ENCODE data around the gene HES7. TPM values are rescaled to one million over a fixed set of nuclear protein-coding genes. Genes with fewer than 3 reads are reported as not detected.

Gene HES7
- total RNA-seq, 1 donor from 2014 or later, result not detected

GRCh38 chr17:8161289-8162232 is 37.7 kb upstream of the HES7 start:
- Mint-ChIP-seq H3K27ac (peak overlapping the region; percentile 86), H3K36me3 (ENCODE audit: insufficient read depth) (peaks cover 9% of the 10 kb centered on the region), H3K9me3 (ENCODE audit: low read depth) (no peaks in the 10 kb centered on the region), H3K4me3 (ENCODE audit: low read depth) (peak overlapping the region; percentile 79), H3K4me1 (ENCODE audit: low read depth) (peaks cover 20% of the 10 kb centered on the region), H3K27me3 (no peaks in the 10 kb centered on the region)
- TF ChIP-seq CTCF (IDR thresholded peaks at IDR 0.05; ENCODE audit: unreplicated experiment), result no peak
- DNase-seq (ENCODE audit: low spot score, unreplicated experiment), result no peak

- peaks cover 9% of the 10 kb centered on the region for H3K36me3 Mint-ChIP-seq (ENCODE audit: insufficient read depth)
- H3K4me1 Mint-ChIP-seq (ENCODE audit: low read depth), result peaks cover 20% of the 10 kb centered on the region
Observed at GRCh38 chr17:8160741-8161221, 36.9 kb upstream of the HES7 start.

GRCh38 chr17:8160224-8160577 is 36.3 kb upstream of the HES7 start:
- H3K27me3 Mint-ChIP-seq, result no peaks in the 10 kb centered on the region
- DNase-seq (ENCODE audit: low spot score, unreplicated experiment), result no peak
- H3K27ac Mint-ChIP-seq, result peak overlapping the region; percentile 94
- H3K36me3 Mint-ChIP-seq (ENCODE audit: insufficient read depth), result peaks cover 9% of the 10 kb centered on the region
- TF ChIP-seq CTCF (IDR thresholded peaks at IDR 0.05; ENCODE audit: unreplicated experiment), result no peak
- H3K4me3 Mint-ChIP-seq (ENCODE audit: low read depth), result peak overlapping the region; percentile 44
- peaks cover 20% of the 10 kb centered on the region for H3K4me1 Mint-ChIP-seq (ENCODE audit: low read depth)
- H3K9me3 Mint-ChIP-seq (ENCODE audit: low read depth), result no peaks in the 10 kb centered on the region

More at GRCh38 chr17:8160741-8161221, 36.9 kb upstream of the HES7 start:
- no peaks in the 10 kb centered on the region for H3K27me3 Mint-ChIP-seq
- H3K27ac Mint-ChIP-seq, result no peak overlapping the region
- H3K9me3 Mint-ChIP-seq (ENCODE audit: low read depth), result no peaks in the 10 kb centered on the region
- no peak for DNase-seq (ENCODE audit: low spot score, unreplicated experiment)
- peak overlapping the region; percentile 79 for H3K4me3 Mint-ChIP-seq (ENCODE audit: low read depth)
- no peak for TF ChIP-seq CTCF (IDR thresholded peaks at IDR 0.05; ENCODE audit: unreplicated experiment)

- TF ChIP-seq CTCF (IDR thresholded peaks at IDR 0.05; ENCODE audit: unreplicated experiment), result no peak
- peak overlapping the region; percentile 94 for H3K27ac Mint-ChIP-seq
- peaks cover 9% of the 10 kb centered on the region for H3K36me3 Mint-ChIP-seq (ENCODE audit: insufficient read depth)
- no peaks in the 10 kb centered on the region for H3K27me3 Mint-ChIP-seq
- H3K4me1 Mint-ChIP-seq (ENCODE audit: low read depth), result peaks cover 22% of the 10 kb centered on the region
- no peaks in the 10 kb centered on the region for H3K9me3 Mint-ChIP-seq (ENCODE audit: low read depth)
- no peak for DNase-seq (ENCODE audit: low spot score, unreplicated experiment)
- peak overlapping the region; percentile 51 for H3K4me3 Mint-ChIP-seq (ENCODE audit: low read depth)
Observed at GRCh38 chr17:8159459-8160223, 35.7 kb upstream of the HES7 start.

GRCh38 chr17:8159032-8159400 is 35.1 kb upstream of the HES7 start:
- no peaks in the 10 kb centered on the region for H3K9me3 Mint-ChIP-seq (ENCODE audit: low read depth)
- TF ChIP-seq CTCF (IDR thresholded peaks at IDR 0.05; ENCODE audit: unreplicated experiment), result no peak
- H3K27ac Mint-ChIP-seq, result peak overlapping the region; percentile 84
- no peak for DNase-seq (ENCODE audit: low spot score, unreplicated experiment)
- H3K27me3 Mint-ChIP-seq, result no peaks in the 10 kb centered on the region
- peaks cover 9% of the 10 kb centered on the region for H3K36me3 Mint-ChIP-seq (ENCODE audit: insufficient read depth)
- H3K4me1 Mint-ChIP-seq (ENCODE audit: low read depth), result peaks cover 25% of the 10 kb centered on the region
- H3K4me3 Mint-ChIP-seq (ENCODE audit: low read depth), result peak overlapping the region; percentile 29

All from progenitor cell of endocrine pancreas (in vitro differentiated cells).